ENCODE data around the gene OR13C4. TPM values are rescaled to one million over a fixed set of nuclear protein-coding genes. Genes with fewer than 3 reads are reported as not detected.
"Not testable (repeated sequence)": the region's sequence is repeated elsewhere in the genome, so short reads cannot be mapped to it uniquely, and the experiment has no call there.

OR13C4 gene
- total and polyA plus RNA-seq, 4 donors, result not detected

DNA sequence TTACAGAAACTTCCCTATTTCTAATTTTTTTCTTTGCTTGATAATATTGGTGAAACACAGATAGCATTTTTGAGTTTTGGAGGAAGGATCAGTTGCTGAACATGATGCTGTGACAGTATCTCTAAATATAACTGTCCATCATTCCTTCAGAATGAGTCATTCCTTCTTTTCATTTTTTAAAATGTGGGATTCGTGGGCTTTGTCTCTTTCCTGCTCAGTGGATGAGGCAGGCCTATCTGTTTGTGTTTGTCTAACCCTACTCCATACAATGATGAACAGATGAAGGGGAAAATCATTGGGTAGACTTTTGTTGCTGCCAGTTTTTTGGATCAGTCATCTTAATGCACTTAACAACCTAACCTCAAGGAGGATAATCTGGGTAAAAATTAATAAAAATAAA, 26.3 kb upstream of the OR13C4 start:
- DNase-seq (no peak), ATAC-seq (ENCODE audit: insufficient read depth, low FRiP score) (no peak)
- TF ChIP-seq, protein P1, sequence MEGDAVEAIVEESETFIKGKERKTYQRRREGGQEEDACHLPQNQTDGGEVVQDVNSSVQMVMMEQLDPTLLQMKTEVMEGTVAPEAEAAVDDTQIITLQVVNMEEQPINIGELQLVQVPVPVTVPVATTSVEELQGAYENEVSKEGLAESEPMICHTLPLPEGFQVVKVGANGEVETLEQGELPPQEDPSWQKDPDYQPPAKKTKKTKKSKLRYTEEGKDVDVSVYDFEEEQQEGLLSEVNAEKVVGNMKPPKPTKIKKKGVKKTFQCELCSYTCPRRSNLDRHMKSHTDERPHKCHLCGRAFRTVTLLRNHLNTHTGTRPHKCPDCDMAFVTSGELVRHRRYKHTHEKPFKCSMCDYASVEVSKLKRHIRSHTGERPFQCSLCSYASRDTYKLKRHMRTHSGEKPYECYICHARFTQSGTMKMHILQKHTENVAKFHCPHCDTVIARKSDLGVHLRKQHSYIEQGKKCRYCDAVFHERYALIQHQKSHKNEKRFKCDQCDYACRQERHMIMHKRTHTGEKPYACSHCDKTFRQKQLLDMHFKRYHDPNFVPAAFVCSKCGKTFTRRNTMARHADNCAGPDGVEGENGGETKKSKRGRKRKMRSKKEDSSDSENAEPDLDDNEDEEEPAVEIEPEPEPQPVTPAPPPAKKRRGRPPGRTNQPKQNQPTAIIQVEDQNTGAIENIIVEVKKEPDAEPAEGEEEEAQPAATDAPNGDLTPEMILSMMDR (IDR thresholded peaks at IDR 0.05; ENCODE audit: control extremely low read depth, extremely low read depth), result no peak
- Histone ChIP-seq H3K27me3 (ENCODE audit: control insufficient read depth in 3 of 3, insufficient read depth in 3 of 3, low read length in 2 of 3) (no peaks in the 10 kb centered on the region), H3K9me3 (ENCODE audit: control insufficient read depth in 4 of 4, insufficient read depth in 3 of 4, low read length in 3 of 4) (peaks cover 0 to 5% (median 0%) of the 10 kb centered on the region in 4 donors), H3K27ac (ENCODE audit: low read depth in 1 of 2, low read length in 1 of 2) (no peak overlapping the region), H3K4me3 (no peak overlapping the region), H3K36me3 (ENCODE audit: control insufficient read depth in 4 of 4, insufficient read depth in 4 of 4, low read length in 4 of 4) (no peaks in the 10 kb centered on the region), H3K9ac (ENCODE audit: insufficient read depth in 1 of 2, low read length in 2 of 2) (no peak overlapping the region), H3K4me1 (ENCODE audit: control insufficient read depth in 5 of 5, insufficient read depth in 5 of 5, low read length in 5 of 5) (no peaks in the 10 kb centered on the region)
- WGBS, 2 donors, result 38 to 51% methylated on average over 1 of the region's 1 CpG

DNA sequence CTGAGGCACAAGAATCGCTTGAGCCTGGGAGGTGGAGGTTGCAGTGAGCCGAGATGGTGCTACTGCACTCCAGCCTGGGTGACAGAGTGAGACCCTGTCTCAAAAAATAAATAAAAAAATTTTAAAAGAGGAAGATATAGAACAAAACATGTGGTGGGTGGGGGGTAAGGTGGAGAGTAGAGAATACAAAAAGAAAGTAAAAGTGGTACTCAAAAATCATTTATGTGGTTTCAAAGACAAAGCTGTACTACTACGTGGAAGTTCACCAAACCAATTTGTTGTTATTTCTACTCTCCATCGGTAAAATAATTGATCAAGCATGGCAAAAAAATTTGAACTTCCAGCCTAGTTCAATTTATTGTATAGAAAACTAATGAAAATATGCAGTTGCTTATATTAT, 17.6 kb upstream of the OR13C4 start:
- DNase-seq, result no peak
- ATAC-seq (ENCODE audit: insufficient read depth, low FRiP score), result no peak
- Histone ChIP-seq H3K9me3 (ENCODE audit: control insufficient read depth in 4 of 4, insufficient read depth in 3 of 4, low read length in 3 of 4) (no peaks in the 10 kb centered on the region), H3K4me1 (ENCODE audit: control insufficient read depth in 5 of 5, insufficient read depth in 5 of 5, low read length in 5 of 5) (no peaks in the 10 kb centered on the region), H3K9ac (ENCODE audit: insufficient read depth in 1 of 2, low read length in 2 of 2) (no peak overlapping the region), H3K4me3 (no peak overlapping the region), H3K36me3 (ENCODE audit: control insufficient read depth in 4 of 4, insufficient read depth in 4 of 4, low read length in 4 of 4) (no peaks in the 10 kb centered on the region), H3K27ac (ENCODE audit: low read depth in 1 of 2, low read length in 1 of 2) (no peak overlapping the region), H3K27me3 (ENCODE audit: control insufficient read depth in 3 of 3, insufficient read depth in 3 of 3, low read length in 2 of 3) (no peaks in the 10 kb centered on the region)
- 90 to 91% methylated on average over 4 of the region's 4 CpGs for WGBS, 2 donors
- TF ChIP-seq, protein P1 (IDR thresholded peaks at IDR 0.05; ENCODE audit: control extremely low read depth, extremely low read depth), result no peak

DNA sequence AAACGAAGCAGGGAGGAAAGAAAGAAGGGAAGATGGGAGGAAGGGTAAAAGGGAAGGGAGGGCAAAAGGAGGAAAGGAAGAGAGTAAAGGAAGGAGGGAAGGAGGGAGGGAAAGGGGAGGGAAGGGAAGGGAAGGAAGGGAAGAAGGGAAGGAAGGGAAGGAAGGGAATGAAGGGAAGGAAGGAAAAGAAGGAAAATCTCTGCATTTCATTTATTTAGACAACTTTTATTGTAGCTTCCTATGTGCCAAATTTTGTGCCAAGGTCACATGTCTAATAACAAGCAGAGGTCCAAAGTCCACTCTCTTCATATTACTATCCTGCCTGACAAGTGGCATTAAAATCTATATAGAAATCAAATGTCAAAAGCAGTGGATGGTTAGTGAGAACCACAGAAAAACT, 12.3 kb upstream of the OR13C4 start:
- H3K9ac ChIP-seq (ENCODE audit: insufficient read depth in 1 of 2, low read length in 2 of 2), result no peak overlapping the region
- ATAC-seq (ENCODE audit: insufficient read depth, low FRiP score) (no peak), DNase-seq (no peak)
- no peak overlapping the region for H3K4me3 ChIP-seq
- no peaks in the 10 kb centered on the region for H3K36me3 ChIP-seq (ENCODE audit: control insufficient read depth in 4 of 4, insufficient read depth in 4 of 4, low read length in 4 of 4)
- H3K9me3 ChIP-seq (ENCODE audit: control insufficient read depth in 4 of 4, insufficient read depth in 3 of 4, low read length in 3 of 4), result no peaks in the 10 kb centered on the region
- 51 to 65% methylated on average over 1 of the region's 1 CpG for WGBS, 2 donors
- H3K27me3 ChIP-seq (ENCODE audit: control insufficient read depth in 3 of 3, insufficient read depth in 3 of 3, low read length in 2 of 3), result no peaks in the 10 kb centered on the region
- no peaks in the 10 kb centered on the region for H3K4me1 ChIP-seq (ENCODE audit: control insufficient read depth in 5 of 5, insufficient read depth in 5 of 5, low read length in 5 of 5)
- TF ChIP-seq, protein P1 (IDR thresholded peaks at IDR 0.05; ENCODE audit: control extremely low read depth, extremely low read depth), result no peak
- H3K27ac ChIP-seq (ENCODE audit: low read depth in 1 of 2, low read length in 1 of 2), result no peak overlapping the region

DNA sequence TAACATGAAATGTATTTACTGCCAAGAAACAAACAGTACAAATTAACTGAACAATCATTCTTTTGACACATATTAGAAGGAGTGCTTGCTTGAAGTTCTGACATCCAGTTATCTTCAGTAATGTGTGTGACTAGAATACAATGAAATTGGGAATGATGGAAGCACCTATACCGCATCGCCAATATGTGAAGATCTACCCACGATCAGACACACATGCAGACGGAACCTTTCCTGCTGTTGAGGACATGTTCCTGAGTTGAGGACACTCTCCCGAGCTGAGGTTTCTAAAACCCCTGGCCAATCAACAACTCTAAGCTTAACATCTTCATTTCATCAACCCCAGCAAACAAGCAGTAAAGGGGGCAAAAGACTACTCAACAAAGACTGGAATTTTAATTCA, 9.7 kb upstream of the OR13C4 start, which contains the start of gene OR13C3:
Gene OR13C3 (minus strand): TSS at position 101 of the 400 bp plus-strand sequence. CDS start 133 bp downstream, outside the sequence.
- Histone ChIP-seq H3K4me3 (no peak within 1 kb of the TSS), H3K27me3 (ENCODE audit: control insufficient read depth in 3 of 3, insufficient read depth in 3 of 3, low read length in 2 of 3) (no peaks in the 10 kb centered on the region), H3K27ac (ENCODE audit: low read depth in 1 of 2, low read length in 1 of 2) (no peak within 1 kb of the TSS), H3K9ac (ENCODE audit: insufficient read depth in 1 of 2, low read length in 2 of 2) (no peak within 1 kb of the TSS), H3K36me3 (ENCODE audit: control insufficient read depth in 4 of 4, insufficient read depth in 4 of 4, low read length in 4 of 4) (no peaks in the 10 kb centered on the region), H3K4me1 (ENCODE audit: control insufficient read depth in 5 of 5, insufficient read depth in 5 of 5, low read length in 5 of 5) (no peaks in the 10 kb centered on the region), H3K9me3 (ENCODE audit: control insufficient read depth in 4 of 4, insufficient read depth in 3 of 4, low read length in 3 of 4) (no peaks in the 10 kb centered on the region)
- TF ChIP-seq, protein P1 (IDR thresholded peaks at IDR 0.05; ENCODE audit: control extremely low read depth, extremely low read depth), result no peak
- no peak for DNase-seq
- 91 to 94% methylated on average over 5 of the region's 5 CpGs for WGBS, 2 donors
- no peak for ATAC-seq (ENCODE audit: insufficient read depth, low FRiP score)

DNA sequence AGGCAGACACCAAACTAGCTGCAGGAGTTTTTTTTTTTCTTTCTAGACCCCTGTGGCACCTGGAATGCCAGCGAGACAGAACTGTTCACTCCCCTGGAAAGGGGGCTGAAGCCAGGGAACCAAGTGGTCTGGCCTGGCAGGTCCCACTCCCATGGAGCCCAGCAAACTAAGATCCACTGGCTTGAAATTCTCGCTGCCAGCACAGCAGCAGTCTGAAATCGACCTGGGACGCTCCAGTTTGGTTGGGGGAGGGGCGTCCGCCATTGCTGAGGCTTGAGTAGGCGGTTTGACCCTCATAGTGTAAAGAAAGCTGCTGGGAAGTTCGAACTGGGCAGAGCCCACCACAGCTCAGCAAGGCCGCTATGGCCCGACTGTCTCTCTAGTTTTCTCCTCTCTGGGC, 6.8 kb downstream of the OR13C4 start:
- not testable (repeated sequence) for H3K9me3 ChIP-seq (ENCODE audit: control insufficient read depth in 4 of 4, insufficient read depth in 3 of 4, low read length in 3 of 4); H3K27me3 ChIP-seq (ENCODE audit: control insufficient read depth in 3 of 3, insufficient read depth in 3 of 3, low read length in 2 of 3); ATAC-seq (ENCODE audit: insufficient read depth, low FRiP score); H3K36me3 ChIP-seq (ENCODE audit: control insufficient read depth in 4 of 4, insufficient read depth in 4 of 4, low read length in 4 of 4); H3K4me3 ChIP-seq; H3K27ac ChIP-seq (ENCODE audit: low read depth in 1 of 2, low read length in 1 of 2); H3K9ac ChIP-seq (ENCODE audit: insufficient read depth in 1 of 2, low read length in 2 of 2); H3K4me1 ChIP-seq (ENCODE audit: control insufficient read depth in 5 of 5, insufficient read depth in 5 of 5, low read length in 5 of 5); DNase-seq
- 83 to 90% methylated on average over 10 of the region's 10 CpGs for WGBS, 2 donors
